Keratinocyte (primary cell): ENCODE data around the gene TBX3.

Experiments used
- EZH2 ChIP-seq: IDR thresholded peaks from one replicate; pipeline ENCODE4 v1.6.1; 2012; ENCODE audit warnings: inconsistent platforms, mild to moderate bottlenecking, low read length, moderate library complexity
- TF ChIP-seq, protein P1 (sequence below), 3 experiments: IDR thresholded peaks in 1 of 3; conservative IDR thresholded peaks in 1 of 3; optimal IDR thresholded peaks in 1 of 3; 2 replicates in 2 of 3; 3 replicates in 1 of 3; pipeline versions ENCODE3 to v1.5.1; 2011; ENCODE audit warnings: low read length in 3 of 3, mild to moderate bottlenecking in 3 of 3, moderate library complexity in 2 of 3, control low read depth in 1 of 3, inconsistent platforms in 1 of 3; ENCODE audit not compliant: insufficient read depth in 2 of 3; ENCODE audit errors: extremely low read depth in 1 of 3

DNA sequence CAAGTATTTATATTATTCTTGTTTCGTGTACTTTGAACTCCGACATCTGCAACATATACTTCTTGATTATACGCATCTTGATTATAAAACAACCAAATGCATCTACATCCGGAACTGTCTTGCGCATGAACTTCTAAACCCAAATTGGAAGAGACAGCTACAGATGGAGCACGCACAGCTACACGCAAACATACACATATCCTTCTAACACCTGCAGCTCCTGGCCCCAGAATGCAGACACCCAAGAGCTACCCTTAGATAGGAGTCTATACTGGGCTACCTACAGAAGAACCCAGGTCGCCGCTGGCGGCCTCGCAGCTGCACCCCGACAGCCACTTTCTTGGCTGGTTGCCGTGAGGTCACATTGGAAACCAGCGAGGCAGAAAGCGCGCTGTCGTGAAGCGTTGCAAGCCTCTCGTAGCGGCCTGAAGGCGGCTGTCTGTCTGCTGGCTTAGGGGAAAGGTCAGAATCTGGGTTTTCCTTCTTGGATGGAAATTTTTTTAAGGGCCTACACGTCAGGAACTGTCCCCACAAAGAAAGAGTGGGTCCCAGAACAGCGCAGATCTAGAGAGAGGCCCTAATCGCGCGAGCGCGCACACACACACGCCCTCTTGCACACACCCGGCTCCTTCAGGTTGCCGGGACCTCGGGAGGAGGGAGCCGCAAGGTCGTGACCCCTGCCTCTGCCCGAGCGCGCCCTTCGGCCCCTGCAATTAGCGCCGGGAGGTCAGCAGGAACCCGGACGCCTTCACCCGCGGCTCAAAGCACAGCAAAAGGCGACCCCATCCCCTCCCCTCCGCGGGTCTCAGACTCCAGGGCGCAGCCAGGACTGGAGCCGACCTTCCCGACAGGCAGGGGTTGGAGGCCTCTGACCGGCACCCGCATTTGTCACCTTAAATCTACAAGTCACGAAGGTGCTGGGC lies 17.0 kb downstream of the TBX3 start:
- TF ChIP-seq, protein P1, sequence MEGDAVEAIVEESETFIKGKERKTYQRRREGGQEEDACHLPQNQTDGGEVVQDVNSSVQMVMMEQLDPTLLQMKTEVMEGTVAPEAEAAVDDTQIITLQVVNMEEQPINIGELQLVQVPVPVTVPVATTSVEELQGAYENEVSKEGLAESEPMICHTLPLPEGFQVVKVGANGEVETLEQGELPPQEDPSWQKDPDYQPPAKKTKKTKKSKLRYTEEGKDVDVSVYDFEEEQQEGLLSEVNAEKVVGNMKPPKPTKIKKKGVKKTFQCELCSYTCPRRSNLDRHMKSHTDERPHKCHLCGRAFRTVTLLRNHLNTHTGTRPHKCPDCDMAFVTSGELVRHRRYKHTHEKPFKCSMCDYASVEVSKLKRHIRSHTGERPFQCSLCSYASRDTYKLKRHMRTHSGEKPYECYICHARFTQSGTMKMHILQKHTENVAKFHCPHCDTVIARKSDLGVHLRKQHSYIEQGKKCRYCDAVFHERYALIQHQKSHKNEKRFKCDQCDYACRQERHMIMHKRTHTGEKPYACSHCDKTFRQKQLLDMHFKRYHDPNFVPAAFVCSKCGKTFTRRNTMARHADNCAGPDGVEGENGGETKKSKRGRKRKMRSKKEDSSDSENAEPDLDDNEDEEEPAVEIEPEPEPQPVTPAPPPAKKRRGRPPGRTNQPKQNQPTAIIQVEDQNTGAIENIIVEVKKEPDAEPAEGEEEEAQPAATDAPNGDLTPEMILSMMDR (optimal IDR thresholded peaks at IDR 0.05 in 1 of 3, IDR thresholded peaks at IDR 0.05 in 1 of 3, conservative IDR thresholded peaks at IDR 0.05 in 1 of 3; ENCODE audit: extremely low read depth in 1 of 3, insufficient read depth in 2 of 3, low read length in 3 of 3) = no peak
- no peak for TF ChIP-seq EZH2
